ENCODE measurements around the gene VTI1A. TPM values are rescaled to one million over a fixed set of nuclear protein-coding genes. Genes with fewer than 3 reads are reported as not detected.

The VTI1A gene
- total and polyA plus RNA-seq, 9 of the 15 experiments (the other 6 are each of a cell fraction or from before 2014, with no cell fraction given) = 9.3 to 21.4 (median 16.0) TPM

DNA sequence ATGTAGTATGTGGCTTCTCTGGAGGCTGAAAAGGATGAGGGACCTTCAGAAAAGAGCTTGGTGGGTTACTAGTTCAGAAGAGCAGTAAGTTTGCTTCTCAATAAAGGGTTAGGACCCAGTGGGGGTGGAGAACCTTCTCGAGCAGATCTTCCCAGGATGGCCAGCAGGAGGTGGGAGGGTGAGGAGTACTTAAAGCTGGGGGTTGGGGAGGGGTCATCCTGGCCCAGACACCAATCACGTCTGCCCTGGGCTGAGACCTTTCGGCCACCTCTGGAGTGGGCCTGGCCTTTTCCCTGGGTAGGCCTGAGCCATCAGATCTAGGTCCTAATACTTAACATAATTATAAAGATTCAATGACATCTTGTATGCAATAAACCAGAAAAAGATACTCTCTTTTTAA, 354.0 kb downstream of the VTI1A start:
- ChIA-PET CTCF (ENCODE audit: low intra/inter-chr PET ratio) (no interaction called here), POLR2A (no interaction called here)
- Histone ChIP-seq H3K4me1 (replicated peaks in 1 of 2; ENCODE audit: control insufficient read depth in 2 of 2, insufficient read depth in 2 of 2, low read length in 2 of 2) (no peaks in the 10 kb centered on the region), H3K27me3 (ENCODE audit: control insufficient read depth in 2 of 2, insufficient read depth in 2 of 2, low read length in 2 of 2) (no peaks in the 10 kb centered on the region), H3K79me2 (ENCODE audit: control insufficient read depth, insufficient read depth, low read length) (no peaks in the 10 kb centered on the region), H3K9ac (ENCODE audit: insufficient read depth in 1 of 2, low read depth in 2 of 2, low read length in 2 of 2) (no peak overlapping the region), H3K9me3 (replicated peaks; ENCODE audit: control insufficient read depth, insufficient read depth, low read depth, low read length) (no peaks in the 10 kb centered on the region), H3K4me2 (ENCODE audit: insufficient read depth, low read length) (no peak overlapping the region), H2AFZ (ENCODE audit: low read depth, low read length) (no peak overlapping the region), H3K4me3 (no peak overlapping the region), H3K9me1 (ENCODE audit: control insufficient read depth, insufficient read depth, low read length) (no peaks in the 10 kb centered on the region), H3K27ac (ENCODE audit: extremely low read depth, low read depth, low read length) (no peak overlapping the region), H3K36me3 (ENCODE audit: control insufficient read depth, insufficient read depth, low read length) (no peaks in the 10 kb centered on the region; the same call in 2 of the 3 replicates), H4K20me1 (replicated peaks; ENCODE audit: control insufficient read depth, insufficient read depth, low read length) (no peaks in the 10 kb centered on the region)
- WGBS (ENCODE audit: insufficient coverage, low coverage, missing lambda C conversion rate) = 37% methylated on average over 3 of the region's 3 CpGs
- TF ChIP-seq ZBTB17 (CRISPR knock-in tag; IDR thresholded peaks at IDR 0.05) (no peak), ZFP36 (IDR thresholded peaks at IDR 0.05; ENCODE audit: low read depth, low read length, partially characterized antibody) (no peak), MXI1 (IDR thresholded peaks at IDR 0.05; ENCODE audit: low read depth, low read length) (no peak), ZNF12 (CRISPR knock-in tag; IDR thresholded peaks at IDR 0.05) (no peak), CEBPB (tag; IDR thresholded peaks at IDR 0.05) (no peak), PCBP2 (IDR thresholded peaks at IDR 0.05; ENCODE audit: low read depth, low read length, poor library complexity, severe bottlenecking) (no peak), HDAC6 (IDR thresholded peaks at IDR 0.05; ENCODE audit: low read depth, low read length) (no peak), YBX1 (IDR thresholded peaks at IDR 0.05) (no peak), ZBED1 (IDR thresholded peaks at IDR 0.05) (no peak)
- TF ChIP-seq, protein P1, sequence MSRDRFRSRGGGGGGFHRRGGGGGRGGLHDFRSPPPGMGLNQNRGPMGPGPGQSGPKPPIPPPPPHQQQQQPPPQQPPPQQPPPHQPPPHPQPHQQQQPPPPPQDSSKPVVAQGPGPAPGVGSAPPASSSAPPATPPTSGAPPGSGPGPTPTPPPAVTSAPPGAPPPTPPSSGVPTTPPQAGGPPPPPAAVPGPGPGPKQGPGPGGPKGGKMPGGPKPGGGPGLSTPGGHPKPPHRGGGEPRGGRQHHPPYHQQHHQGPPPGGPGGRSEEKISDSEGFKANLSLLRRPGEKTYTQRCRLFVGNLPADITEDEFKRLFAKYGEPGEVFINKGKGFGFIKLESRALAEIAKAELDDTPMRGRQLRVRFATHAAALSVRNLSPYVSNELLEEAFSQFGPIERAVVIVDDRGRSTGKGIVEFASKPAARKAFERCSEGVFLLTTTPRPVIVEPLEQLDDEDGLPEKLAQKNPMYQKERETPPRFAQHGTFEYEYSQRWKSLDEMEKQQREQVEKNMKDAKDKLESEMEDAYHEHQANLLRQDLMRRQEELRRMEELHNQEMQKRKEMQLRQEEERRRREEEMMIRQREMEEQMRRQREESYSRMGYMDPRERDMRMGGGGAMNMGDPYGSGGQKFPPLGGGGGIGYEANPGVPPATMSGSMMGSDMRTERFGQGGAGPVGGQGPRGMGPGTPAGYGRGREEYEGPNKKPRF (IDR thresholded peaks at IDR 0.05; ENCODE audit: low read depth, low read length) = no peak
- TF ChIP-seq, protein P2, sequence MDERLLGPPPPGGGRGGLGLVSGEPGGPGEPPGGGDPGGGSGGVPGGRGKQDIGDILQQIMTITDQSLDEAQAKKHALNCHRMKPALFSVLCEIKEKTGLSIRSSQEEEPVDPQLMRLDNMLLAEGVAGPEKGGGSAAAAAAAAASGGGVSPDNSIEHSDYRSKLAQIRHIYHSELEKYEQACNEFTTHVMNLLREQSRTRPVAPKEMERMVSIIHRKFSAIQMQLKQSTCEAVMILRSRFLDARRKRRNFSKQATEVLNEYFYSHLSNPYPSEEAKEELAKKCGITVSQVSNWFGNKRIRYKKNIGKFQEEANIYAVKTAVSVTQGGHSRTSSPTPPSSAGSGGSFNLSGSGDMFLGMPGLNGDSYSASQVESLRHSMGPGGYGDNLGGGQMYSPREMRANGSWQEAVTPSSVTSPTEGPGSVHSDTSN (CRISPR knock-in tag; IDR thresholded peaks at IDR 0.05; ENCODE audit: low read depth) = no peak
- TF ChIP-seq, protein P2 (tag; conservative IDR thresholded peaks at IDR 0.05; ENCODE audit: low read depth) = no peak
- TF ChIP-seq, protein P3, sequence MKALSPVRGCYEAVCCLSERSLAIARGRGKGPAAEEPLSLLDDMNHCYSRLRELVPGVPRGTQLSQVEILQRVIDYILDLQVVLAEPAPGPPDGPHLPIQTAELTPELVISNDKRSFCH (CRISPR knock-in tag; IDR thresholded peaks at IDR 0.05) = no peak
- TF ChIP-seq, protein P3 (tag; IDR thresholded peaks at IDR 0.05) = no peak
- peak; percentile 1 to 22 (median 12) for DNase-seq (ENCODE audit: extremely low read depth in 1 of 4, low spot score in 3 of 4)
- FAIRE-seq = no peak
- BruUV-seq (replicated peaks) = no TSS peak
- ATAC-seq = peak; percentile 69
- in situ Hi-C loops (cut with MboI) (no loop called here), intact Hi-C loops (cut with micrococcal nuclease) (no loop called here)

Measured in K562 (cell line).